ENCODE data around the gene CNN1.
"Not testable (repeated sequence)": the region's sequence is repeated elsewhere in the genome, so short reads cannot be mapped to it uniquely, and the experiment has no call there.

Gene CNN1

DNA sequence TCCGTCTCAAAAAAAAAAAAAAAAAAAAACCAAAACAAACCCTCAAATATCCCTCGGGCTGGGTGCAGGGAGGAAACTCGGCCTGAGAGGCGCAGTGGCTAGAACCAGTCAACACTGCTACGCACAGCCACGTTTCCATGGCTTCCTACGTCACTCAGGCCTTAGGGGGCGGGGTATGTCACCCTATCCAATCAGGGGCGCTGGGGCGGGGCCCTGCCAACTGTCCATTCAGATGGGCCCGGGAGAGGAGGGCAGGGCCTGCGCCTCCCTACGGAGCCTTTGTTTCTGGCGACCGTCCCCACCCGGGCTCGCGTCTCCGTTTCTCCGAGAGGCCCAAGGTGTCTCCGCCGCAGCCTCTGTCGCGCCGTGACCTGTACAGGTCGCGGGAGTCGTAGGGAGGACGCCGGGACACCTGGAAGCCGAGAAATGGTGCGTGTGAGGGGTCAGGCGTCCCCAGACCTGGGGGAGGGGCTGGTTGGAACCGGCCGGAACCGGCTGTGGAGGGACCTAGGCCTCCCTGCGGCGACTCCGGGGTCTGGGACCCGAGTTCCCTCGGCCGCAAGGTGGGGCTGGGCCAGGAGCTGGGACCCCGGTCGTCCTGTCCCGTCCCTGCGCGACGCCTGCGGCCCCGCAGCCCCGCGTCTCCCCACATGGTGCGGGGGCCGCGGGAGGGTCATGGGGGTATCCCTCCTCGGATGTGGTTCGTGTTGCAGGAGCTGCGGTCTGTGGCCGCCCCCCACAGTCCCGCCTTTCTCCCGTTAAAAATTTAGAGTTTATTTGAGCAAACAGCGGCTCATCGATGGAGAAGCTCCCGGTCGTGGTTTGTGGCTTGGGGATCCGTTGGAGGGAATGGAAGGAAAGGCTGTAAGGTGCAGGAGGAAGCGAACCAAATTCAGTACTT is 58.8 kb downstream of the CNN1 start, which contains the start of gene ZNF627:
ZNF627 (plus strand) TSS at position 282 of the 901 bp plus-strand sequence; CDS start at position 427, 145 bp downstream.
- peak within 1 kb of the TSS; percentile 92 to 99 (median 98) for H3K27ac Mint-ChIP-seq
- peaks cover 11% of the 10 kb centered on the region for H3K4me1 Mint-ChIP-seq
- peaks cover 52% of the 10 kb centered on the region for H3K36me3 Mint-ChIP-seq (ENCODE audit: low read depth)
- peaks cover 28% of the 10 kb centered on the region for H3K9me3 Mint-ChIP-seq
- peak within 1 kb of the TSS; percentile 96 to 100 (median 97) for H3K4me3 Mint-ChIP-seq
- TF ChIP-seq, protein P1, sequence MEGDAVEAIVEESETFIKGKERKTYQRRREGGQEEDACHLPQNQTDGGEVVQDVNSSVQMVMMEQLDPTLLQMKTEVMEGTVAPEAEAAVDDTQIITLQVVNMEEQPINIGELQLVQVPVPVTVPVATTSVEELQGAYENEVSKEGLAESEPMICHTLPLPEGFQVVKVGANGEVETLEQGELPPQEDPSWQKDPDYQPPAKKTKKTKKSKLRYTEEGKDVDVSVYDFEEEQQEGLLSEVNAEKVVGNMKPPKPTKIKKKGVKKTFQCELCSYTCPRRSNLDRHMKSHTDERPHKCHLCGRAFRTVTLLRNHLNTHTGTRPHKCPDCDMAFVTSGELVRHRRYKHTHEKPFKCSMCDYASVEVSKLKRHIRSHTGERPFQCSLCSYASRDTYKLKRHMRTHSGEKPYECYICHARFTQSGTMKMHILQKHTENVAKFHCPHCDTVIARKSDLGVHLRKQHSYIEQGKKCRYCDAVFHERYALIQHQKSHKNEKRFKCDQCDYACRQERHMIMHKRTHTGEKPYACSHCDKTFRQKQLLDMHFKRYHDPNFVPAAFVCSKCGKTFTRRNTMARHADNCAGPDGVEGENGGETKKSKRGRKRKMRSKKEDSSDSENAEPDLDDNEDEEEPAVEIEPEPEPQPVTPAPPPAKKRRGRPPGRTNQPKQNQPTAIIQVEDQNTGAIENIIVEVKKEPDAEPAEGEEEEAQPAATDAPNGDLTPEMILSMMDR (IDR thresholded peaks at IDR 0.05; ENCODE audit: unreplicated experiment in 3 of 3), result peak in 2 of 3 experiments; percentile 11 to 26
- H3K27me3 Mint-ChIP-seq (ENCODE audit: low read depth), result no peaks in the 10 kb centered on the region

DNA sequence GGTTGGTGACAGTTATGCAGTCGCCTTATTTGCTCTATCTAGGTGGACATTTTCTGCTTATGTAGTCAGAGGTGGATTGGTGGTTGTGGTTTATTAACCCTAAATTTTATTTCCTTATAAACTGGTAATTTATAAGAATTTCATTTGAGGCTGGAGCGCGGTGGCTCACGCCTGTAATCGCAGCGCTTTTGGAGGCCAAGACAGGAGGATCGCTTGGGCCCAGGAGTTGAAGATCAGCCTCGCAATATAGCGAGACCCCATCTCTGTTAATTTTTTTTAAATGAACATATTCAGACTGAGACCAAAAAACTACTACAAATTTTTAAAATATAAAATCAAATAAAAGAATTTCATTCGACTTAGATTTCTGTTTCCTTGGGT is 59.4 kb downstream of the CNN1 start:
- TF ChIP-seq, protein P1 (IDR thresholded peaks at IDR 0.05; ENCODE audit: unreplicated experiment in 3 of 3), result no peak
- Mint-ChIP-seq H3K27ac (peak overlapping the region; percentile 92 to 99 (median 95)), H3K4me1 (peaks cover 11% of the 10 kb centered on the region), H3K36me3 (ENCODE audit: low read depth) (peaks cover 58% of the 10 kb centered on the region), H3K4me3 (peak overlapping the region; percentile 96 to 100 (median 97)), H3K9me3 (peaks cover 35% of the 10 kb centered on the region), H3K27me3 (ENCODE audit: low read depth) (no peaks in the 10 kb centered on the region)

GRCh38 chr19:11598746-11599145 is 60.1 kb downstream of the CNN1 start:
- peak overlapping the region; percentile 64 to 99 (median 92) for H3K27ac Mint-ChIP-seq
- H3K9me3 Mint-ChIP-seq, result peaks cover 40% of the 10 kb centered on the region
- H3K36me3 Mint-ChIP-seq (ENCODE audit: low read depth), result peaks cover 65% of the 10 kb centered on the region
- no peaks in the 10 kb centered on the region for H3K27me3 Mint-ChIP-seq (ENCODE audit: low read depth)
- peak overlapping the region; percentile 96 to 100 (median 97) for H3K4me3 Mint-ChIP-seq
- peaks cover 11% of the 10 kb centered on the region for H3K4me1 Mint-ChIP-seq
- TF ChIP-seq, protein P1 (IDR thresholded peaks at IDR 0.05; ENCODE audit: unreplicated experiment in 3 of 3), result no peak

- H3K4me1 Mint-ChIP-seq, result peaks cover 11% of the 10 kb centered on the region
- not testable (repeated sequence) for H3K27me3 Mint-ChIP-seq (ENCODE audit: low read depth); H3K27ac Mint-ChIP-seq
- H3K9me3 Mint-ChIP-seq, result peaks cover 49% of the 10 kb centered on the region
- peaks cover 75% of the 10 kb centered on the region for H3K36me3 Mint-ChIP-seq (ENCODE audit: low read depth)
- H3K4me3 Mint-ChIP-seq, result peak overlapping the region in 2 of 3 experiments; percentile 96 to 97
These were observed 61.1 kb downstream of the CNN1 start for GRCh38 chr19:11599704-11600103.
